HG03025 (cell line): ENCODE measurements around the gene OR7D2.
A peak's percentile ranks its signal among the peaks of the same experiment; 100 is the strongest.

Experiments used
- ATAC-seq: cut with Tn5 transposase; IDR thresholded peaks from one replicate; pipeline ENCODE4 v1.9.1; 2021; ENCODE audit warnings: mild to moderate bottlenecking, moderate library complexity; ENCODE audit not compliant: unreplicated experiment, low FRiP score

OR7D2 gene

DNA sequence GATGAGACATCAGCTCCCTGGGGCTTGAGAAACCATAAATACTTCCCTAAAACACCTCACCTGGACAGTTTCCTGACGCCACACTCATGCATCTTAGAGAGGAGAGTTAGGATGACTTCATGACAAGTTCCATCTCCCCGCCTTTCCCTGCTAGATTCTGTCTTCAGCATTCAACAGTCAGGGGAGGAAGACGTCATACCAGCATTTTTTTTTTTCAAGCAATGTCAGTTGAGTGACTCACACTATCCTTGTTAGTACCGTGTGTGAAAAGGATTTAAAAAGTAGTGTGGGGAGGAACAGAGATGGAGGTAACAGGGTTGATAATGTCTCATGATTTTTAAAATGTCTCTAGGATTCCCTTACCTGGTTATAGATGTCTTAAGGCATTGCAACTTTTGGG, at the start of gene OR7D2:
TSS of gene OR7D2 (plus strand) at position 79 of the 400 bp plus-strand sequence. CDS start 6,803 bp downstream, outside the sequence.
- ATAC-seq = no peak

DNA sequence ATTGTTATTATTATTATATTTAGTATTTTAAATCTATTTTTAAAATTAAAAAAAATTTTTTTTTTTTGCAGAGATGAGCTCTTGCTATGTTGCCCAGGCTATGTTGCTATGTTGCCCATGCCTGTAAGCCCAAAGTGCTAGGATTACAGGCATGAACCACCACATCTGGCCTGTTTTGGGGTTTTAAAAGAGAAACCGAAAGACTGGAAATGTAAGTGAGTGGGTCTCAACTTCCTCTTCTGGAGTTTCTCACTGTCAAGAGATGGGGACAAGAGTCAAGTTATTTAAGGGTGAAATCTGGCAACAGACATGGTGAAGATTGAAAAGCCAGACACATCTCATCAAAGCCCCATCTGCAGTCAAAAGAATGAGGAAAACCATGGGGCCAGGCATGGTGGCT, 47.8 kb upstream of the OR7D2 start:
- no peak for ATAC-seq

DNA sequence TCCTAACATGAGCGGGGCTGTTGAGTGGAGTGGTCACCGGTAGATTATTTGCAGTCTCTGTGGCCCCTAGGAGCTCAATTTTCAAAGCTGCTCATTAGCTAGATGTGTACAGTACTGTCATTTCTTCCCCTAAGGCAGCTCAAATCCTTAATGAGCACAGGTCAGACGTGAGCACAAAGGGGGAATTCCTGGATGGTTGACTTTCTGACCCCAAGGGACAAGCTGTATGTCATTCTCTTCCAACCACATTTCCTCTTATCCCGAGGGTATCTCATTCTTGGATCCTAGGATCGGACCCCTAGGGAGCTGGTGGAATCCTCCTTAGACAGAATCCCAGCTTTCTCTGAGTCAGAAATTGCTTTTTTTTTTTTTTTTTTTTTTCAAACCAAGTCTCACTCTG, 46.4 kb upstream of the OR7D2 start:
- ATAC-seq = no peak

DNA sequence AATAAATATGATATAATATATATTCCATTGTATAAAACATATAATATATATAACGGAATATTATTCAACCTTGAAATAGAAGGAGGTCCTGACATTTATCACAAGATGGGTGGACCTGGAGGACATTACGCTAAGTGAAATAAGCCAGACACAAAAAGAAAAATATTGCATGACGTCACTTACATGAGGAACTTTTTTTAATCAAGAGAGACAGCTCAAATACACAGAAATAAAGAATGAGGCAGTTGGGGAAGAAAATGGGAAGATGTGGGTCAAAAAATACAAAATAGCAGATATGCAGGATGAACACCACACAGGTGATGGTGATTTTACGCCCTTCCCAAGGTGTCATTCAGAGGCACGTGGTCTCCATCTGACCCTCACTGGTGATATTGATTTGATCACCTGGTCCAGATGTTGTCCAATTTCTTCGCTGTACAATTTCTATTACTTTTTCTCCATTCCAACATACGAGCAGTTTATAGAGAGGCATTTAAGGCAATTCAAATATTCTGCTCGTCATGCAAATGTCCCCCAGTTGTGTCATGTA, 39.1 kb upstream of the OR7D2 start:
- no peak for ATAC-seq

DNA sequence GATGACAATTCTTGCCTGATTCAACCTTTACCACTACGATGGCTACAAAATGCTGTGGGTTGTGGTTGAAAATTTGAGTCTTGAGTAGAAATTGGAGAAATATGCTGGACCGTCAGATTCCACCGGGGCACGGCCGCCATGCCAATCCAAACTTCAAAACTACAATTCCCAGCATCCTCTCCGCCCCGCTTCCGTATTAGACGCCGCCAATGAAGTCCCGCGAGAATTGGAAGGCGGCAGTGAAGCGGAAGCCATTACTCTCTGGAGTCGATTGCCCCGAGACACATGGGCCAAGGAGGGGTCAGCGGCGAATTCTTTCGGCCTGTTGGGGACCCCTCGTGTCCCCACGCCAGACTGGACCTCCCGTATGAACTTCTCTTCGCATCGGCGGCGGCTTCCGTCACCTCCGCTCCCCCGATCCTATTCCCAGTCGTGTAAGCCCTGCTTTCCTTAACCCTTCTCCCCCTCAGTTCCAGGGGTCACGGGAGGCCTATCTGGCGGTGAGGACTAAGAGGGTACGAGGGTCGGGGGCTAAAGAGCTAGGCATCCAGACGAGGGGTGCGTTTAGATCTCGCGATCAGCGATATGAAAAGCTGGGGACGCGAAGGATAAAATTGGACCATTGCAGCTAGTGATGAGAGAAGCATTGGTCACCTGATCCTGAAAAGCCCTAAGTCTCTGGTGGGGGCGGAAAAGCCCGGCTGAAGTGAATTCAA, 38.5 kb upstream of the OR7D2 start, which contains the start of gene ZNF317:
TSS of gene ZNF317 (plus strand) at position 239 of the 716 bp plus-strand sequence. CDS start 15,620 bp downstream, outside the sequence.
- ATAC-seq = peak; percentile 80

DNA sequence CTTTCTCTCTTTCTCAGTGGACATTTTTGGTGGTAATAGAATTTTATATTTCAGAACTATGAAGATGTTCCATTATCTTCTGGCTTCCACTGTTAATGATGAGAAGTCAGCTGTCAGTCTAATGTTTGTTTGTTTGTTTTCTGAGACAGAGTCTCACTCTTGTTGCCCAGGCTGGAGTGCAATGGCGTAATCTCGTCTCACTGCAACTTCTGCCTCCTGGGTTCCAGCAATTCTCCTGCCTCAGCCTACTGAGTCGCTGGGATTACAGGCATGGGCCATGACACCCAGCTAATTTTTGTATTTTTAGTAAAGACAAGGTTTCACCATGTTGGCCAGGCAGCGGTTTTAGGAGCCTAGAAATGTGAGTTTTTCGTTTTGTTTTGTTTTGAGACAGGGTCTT, 33.9 kb upstream of the OR7D2 start:
- ATAC-seq = no peak

DNA sequence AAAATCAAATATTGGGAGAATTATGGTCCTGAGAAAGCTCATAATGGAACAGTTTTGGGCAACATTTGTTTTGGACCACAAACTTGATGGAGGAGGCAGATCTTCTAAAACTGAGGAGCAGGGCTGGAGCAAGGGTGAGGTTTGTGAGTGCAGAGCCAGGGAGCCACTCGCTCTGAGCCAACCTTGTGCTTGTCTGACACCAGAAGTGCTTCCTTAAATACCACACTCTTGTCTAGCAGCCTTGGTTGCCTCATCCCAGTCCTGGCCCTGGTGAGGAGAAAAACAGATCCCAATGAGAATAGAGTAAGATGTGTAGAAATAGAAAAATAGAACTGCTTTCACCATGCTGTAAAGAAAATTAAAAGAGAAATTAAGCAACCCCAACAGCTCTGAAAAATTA, 31.9 kb upstream of the OR7D2 start:
- no peak for ATAC-seq

DNA sequence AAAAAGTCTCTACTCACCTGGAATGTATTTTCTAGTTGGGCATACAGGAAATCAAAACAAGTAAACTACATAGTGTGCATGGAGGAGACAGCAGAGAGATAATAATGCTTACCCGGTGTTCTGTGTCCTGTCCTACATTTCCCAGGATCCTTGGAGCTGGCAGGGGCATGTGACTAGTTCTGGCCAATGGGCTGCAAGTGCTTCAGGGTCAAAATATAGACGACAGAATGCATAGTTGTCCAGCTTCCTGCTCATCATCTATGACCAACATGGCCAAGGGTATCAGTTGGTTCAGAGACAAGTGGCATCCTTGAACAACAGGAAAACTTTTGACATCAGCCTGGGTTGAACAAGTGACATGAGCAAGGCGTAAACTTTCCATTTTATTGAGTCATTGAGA, 30.1 kb upstream of the OR7D2 start:
- ATAC-seq = no peak

DNA sequence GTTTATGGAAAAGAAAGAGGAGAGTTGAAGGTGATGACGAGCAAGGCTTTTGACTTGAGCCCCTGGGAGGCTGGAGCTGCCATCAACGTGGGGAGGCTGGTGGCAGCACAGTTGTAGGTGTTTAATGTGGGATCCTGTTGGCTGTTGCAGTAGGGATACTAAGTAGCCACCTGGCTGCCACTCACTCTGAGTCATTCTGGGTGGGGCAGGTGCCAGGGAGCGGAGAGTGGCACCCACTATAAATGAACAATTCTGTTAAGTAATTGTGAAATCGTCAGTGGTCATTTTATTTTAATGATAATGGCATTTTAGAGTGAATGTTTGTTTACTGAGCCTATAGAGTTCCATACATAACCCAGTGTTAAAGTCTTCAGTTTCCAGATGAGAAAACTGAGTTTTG, 28.8 kb upstream of the OR7D2 start:
- ATAC-seq = no peak

DNA sequence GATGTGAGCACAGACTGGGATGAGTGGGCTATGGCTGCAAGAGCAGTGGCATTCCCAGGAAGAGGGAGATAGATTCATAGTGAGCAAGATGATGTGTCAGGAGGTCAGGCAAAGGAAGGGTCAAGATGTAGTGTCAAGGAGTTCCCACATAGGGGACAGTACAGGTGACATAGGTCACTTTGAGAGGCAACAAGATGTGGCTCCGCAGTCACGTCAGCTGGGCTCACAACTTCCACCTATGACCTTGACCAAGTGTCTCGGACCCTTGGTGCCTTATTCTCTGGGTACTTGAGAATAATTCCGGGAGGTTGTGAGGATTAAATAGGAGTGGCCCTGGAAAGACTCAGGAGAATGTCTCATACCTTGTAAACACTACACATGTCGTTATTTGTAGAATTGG, 28.1 kb upstream of the OR7D2 start:
- ATAC-seq = no peak

DNA sequence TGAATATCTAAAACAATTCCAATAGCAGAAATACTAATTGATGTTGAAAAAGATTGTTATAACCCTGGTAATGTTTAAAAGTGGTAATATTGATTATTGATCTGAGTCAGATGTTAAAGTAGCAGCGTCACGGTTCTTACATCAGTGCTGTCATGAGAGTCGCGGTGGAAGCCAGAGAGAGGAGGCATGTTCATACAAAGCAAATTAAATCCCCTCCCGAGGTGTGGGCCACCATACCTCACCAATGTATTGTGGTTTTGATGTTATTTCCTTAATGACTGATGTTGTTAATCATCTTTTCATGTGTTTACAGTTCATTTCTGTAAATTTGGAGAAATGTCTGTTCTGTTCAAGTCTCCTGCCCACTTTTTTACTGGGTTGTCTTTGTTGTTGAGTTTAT, 27.4 kb upstream of the OR7D2 start:
- no peak for ATAC-seq

DNA sequence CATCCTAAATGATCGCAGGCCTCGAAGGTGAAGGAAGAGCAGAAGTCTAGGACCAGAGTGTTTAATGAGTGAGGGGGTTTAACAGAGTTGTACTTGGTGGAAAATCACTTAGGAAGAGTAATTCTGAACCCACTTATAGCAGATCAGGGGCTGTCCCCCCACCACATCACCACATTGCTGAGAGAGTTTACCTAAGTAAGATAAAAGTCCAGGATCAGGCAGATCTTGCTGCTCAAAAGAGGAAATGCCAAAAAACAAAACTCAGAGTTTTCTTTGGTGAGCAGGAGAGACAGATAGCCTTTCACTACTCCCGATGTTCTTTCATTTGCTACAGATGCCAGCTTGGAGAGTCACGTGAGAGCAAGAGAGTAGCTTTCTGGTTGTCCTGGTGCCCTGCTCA, 23.2 kb upstream of the OR7D2 start:
- ATAC-seq = no peak

DNA sequence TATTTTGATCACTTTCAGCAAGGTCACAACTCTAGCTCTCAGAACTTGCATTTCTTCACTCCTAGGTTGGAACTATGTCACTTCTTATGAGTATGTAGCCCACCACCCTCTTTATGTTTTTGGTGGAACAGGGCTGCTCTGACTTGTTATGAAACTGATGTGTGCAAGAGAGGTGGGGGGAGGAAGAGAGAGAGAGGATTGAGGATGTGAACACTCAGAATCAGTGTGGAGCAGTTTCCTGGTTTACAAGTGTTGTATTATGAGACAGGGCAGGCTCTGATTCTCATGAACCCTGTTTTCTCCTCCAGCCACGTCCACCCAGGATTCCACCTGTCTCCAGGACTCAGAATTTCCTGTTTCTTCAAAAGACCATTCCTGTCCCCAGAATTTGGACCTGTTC, 22.5 kb upstream of the OR7D2 start:
- no peak for ATAC-seq

DNA sequence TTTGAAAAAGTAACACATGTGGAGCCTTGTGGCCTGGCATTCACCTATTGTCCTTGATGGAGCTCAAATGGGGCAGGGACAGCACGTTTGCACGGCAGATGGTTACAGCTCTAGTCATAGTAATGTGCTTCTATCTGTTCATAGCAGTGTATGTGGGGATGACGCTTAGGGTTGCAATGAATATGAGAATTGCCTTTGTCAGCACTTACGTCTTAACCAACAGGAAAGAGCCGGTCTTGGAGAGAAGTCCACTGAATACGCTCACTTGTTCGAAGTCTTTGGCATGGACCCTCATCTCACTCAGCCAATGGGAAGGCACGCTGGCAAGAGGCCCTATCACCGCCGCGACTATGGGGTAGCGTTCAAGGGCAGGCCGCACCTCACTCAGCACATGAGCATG, 18.9 kb upstream of the OR7D2 start:
- ATAC-seq = no peak

DNA sequence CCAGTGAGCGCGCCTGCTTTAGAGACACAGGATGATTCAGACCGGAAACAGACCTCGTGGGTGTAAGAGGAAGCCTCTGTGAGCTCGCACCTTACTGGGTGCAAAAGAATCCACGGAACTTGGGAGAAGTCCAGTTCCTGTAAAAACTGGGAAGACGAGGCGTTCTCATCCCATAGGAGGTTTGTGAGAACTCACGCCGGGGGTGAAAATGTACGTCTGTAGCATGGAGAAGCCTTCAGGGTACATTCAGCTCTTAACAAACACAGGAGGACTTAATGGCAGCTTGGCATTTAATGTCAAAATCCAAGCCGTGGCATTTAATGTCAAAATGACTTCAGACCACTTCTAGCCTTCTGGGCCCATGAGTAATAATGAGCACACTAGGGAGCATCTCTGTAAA, 17.4 kb upstream of the OR7D2 start:
- ATAC-seq = no peak

DNA sequence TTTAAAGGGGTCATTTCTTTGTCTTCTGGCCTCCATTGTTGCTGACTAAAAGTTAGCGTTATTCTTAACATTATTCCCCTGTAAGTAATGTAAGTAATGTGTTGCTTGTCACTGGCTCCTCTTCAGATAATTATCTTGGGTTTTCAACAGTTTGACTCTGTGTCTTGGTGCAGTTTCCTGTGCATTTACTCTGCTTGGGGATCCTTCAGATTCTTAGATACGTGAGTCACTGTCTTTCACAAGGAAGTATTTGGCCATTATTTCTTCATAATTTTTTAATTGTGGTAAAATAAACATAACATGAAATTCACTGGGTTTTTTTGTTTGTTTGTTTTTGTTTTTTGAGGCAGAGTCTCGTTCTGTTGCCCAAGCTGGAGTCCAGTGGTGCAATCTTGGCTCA, 13.5 kb upstream of the OR7D2 start:
- ATAC-seq = no peak

DNA sequence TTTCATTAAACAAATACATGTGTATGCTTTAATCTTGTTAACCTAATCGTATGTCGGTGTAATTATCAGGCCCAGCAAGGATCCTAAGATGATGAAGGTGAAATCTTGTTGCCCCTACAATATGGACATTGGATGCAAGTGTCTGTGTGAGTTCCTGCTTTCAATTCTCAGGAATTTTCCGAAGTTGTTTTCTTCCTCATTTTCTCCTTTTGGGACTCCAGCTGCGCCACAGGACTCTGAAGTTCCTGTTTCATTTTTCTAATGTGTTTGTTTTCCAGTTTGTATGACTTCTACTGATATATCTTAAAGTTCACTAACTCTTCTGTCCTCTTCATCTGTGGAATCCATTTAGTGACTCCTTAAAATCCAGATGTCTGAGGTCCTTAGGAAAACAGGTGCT, 11.9 kb upstream of the OR7D2 start:
- no peak for ATAC-seq

DNA sequence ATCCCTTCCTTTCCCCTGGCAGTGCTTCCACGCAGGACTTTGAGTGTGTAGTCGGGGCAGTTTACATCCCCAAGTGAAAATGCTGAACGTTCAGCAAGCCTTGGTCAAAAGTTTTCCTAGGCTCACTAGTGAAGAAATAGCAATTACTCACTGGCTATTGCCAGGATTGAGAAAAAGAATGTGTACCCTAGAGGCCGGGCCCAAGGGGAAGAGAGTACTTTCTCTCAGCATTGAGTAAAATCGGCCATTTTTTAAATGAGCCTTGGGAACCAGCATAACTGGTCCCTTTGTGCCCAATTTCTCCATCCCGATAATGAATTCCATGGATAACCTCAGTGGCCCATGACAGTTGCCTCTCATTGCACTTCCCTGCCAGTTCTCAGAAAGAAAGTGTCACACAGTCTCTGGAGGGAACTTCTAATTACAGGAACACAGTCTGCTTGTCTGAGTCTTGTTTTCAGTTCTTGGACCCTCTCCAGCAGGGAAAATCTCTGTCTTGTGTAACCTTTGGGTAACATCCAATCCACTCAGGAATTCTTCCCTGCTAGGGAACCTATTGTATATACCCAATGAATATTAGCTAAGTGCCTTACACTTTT, 7.3 kb upstream of the OR7D2 start:
- ATAC-seq = no peak

DNA sequence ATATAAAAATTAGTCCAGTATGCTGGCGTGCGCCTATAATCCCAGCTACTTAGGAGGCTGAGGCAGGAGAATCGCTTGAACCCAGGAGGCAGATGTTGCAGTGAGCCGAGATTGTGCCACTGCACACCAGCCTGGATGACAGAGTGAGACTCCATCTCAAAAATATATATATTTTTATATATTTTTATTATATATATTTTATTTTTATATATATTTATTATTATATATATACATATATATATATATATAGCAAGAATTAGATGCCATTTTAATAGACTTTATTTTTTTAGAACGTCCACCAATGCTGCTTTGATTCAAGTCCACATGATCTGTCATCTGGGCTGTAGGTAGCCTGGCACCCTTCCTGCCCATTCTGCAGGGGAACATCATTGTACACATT, 3.5 kb upstream of the OR7D2 start:
- ATAC-seq = no peak

DNA sequence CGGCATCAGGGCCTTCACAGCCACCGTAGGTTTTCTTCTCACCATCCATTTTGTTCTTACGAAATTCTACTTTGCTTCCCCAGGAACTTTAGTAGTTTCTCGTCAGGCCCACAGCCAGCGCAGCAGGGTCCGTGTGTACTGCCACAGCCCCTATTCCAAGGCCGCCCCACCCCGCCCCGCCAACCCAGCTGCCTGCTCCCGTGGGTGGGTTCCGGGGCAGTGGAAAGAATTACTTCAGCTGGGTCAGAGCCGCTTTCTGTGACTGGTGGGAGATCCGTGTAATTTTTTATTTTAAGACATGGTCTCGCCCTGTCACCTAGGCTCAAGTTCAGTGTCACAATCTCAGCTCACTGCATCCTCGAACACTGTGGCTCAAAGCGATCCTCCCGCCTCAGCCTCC, 4.2 kb downstream of the OR7D2 start:
- ATAC-seq = no peak

DNA sequence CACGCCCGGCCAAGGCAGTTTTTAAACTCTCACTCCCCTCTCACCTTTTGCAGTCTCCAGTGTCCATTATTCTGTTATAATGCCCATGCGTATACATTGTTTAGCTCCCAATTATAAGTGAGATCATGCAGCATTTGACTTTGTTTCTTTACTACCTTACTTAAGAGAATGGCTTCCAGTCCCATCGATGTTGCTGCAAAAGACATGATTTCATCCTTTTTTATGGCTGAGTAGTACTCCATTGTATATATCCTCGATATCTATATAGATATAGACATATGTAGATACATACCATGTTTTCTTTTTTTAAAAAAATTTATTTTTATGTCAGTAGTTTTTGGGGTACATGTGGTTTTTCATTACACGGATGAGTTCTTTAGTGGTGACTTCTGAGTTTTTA, 8.4 kb downstream of the OR7D2 start:
- ATAC-seq = no peak

DNA sequence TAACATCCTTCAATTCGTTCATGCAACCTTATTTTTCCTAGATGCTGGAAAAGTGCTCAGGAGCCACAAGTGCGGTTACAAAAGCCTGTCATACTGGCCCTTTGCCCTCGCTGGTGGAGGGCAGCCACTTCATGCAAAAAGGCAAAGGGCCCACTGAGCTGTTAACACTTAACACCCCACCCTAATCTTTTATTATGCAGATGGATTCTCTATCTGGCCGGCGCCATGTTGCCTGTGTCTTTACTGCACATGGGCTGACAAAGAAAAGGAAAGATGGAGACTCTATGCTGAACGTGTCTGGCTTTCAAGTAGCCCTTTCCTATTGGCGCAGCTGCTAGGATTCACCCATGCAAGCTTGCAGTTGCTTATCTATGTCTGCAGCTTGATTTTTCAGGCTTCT, 10.8 kb downstream of the OR7D2 start:
- no peak for ATAC-seq
